ENCODE measurements around the gene CELF1.

Gene CELF1

DNA sequence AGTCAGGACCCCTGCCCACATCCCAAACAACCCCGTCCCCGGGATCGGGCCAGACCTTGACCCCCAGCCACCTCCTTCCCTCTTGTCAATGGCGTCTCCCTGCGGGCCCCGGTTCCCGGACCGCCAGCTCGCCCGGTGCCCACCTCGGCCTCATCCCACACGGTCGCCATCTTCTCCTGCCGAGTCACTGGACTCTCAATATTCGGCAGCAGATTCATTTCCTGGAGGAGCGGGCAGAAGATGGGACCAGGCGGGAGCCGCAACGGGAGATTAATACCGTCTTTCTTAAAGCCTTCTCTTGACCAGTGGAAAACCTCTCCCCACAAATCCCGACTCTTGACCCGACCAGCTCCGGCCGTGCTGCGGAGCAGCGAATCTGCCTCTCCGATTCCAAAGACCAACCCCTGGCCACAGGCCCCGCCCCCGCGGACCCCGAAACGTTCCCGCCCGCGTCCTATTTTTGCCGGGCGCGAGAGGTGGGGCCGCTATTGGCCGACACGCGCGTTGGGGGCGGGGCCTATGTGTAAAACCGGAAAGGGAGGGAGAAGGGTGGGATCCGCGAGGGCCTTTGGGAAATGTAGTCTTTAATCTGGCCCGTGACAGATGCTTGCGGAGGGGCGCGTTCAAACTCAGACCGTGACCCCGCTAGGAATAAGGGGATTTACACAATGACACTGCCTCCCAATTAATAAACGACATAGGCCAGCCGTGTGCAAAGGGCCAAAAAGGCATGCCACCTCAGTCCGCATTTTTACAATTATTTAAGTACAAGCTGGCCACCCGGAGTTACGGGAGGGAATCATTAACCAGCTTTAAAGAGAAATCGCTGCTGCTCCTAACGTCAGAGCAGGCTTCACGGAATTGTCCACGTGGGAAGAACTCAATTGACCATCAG, 126.6 kb downstream of the CELF1 start, which contains the start of gene PSMC3:
Gene PSMC3, minus strand, starts transcription at position 378 of the 895 bp plus-strand sequence. Its CDS starts 160 bp downstream, at position 218.
- DNase-seq (ENCODE audit: low read depth in 2 of 2, low spot score in 1 of 2): peak; percentile 97 to 98

DNA sequence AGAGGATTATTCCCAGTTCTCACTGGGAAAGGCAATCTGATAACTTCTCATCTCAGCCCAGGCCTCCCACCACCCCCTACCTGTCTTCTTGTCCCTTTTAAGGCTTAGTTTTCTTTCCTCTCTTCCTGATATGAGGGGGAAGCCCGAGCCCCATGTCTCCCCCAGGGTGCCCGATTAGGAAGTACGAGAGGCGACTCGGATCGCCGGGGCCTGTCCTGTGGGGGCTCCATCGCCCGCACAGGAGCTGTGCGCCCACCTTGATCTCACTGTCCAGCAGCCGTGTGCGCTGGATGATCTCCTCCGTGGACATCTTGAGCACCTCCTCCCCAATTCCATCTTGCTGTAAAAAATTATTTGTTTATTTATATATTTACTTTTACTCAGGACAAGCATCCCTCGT, 127.3 kb downstream of the CELF1 start:
- no peak for DNase-seq (ENCODE audit: low read depth in 2 of 2, low spot score in 1 of 2)

DNA sequence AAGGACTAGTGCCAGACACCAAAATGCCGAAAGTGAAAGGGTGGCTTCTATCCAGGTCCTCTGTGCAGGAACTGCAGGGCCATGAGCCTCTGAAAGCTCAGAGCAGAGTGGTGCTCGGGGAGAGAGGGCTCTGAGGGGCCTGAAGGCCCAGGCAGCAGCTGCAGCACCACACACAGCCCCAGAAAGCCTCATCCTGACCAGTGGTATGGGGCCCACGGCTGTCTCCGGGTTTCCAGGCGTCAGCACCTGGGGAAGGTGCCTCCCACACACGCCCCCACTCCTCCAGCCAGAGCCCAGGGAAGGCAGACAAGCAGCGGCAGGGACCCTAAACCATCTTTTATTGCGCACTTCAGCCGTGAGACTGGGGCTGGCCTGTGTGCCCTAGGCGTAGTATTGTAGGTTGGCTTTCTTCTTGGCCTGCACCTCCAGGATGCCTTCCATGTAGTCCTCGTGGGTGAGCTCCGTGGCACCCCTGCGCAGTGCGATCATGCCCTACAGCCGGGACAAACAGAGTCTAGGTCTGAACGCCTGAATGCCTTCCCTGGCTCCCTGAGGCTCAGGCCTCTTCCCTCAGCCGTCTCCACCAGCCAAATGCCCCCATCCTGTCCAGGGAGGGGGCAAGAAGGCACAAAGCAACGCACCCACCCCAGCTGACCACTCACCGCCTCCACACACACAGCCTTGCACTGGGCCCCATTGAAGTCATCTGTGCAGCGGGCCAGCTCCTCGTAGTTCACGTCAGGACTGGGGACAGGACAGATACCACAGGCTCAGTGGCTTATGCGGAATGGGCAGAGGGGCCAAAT, 134.3 kb downstream of the CELF1 start:
- no peak for DNase-seq (ENCODE audit: low read depth in 2 of 2, low spot score in 1 of 2)

DNA sequence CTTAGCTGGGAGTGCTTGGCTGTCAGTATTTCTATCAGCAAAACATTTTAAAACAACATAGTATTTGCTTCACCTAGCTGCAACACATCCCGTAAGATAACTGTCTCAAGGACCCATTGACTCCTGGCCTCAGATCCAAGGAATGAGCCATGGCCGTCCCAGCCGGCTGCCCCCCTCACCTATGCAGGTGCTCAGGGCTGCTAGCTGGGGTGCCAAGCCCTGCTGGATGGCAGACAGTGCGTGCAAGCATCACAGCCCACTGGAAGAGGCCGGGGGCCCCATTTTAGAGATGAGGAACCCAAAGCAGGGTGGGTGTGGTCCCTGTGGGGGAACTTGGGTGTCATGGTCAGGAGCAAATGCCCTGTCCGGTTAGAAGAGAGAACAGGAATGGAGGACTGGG, 135.2 kb downstream of the CELF1 start:
- DNase-seq (ENCODE audit: low read depth in 2 of 2, low spot score in 1 of 2): no peak

DNA sequence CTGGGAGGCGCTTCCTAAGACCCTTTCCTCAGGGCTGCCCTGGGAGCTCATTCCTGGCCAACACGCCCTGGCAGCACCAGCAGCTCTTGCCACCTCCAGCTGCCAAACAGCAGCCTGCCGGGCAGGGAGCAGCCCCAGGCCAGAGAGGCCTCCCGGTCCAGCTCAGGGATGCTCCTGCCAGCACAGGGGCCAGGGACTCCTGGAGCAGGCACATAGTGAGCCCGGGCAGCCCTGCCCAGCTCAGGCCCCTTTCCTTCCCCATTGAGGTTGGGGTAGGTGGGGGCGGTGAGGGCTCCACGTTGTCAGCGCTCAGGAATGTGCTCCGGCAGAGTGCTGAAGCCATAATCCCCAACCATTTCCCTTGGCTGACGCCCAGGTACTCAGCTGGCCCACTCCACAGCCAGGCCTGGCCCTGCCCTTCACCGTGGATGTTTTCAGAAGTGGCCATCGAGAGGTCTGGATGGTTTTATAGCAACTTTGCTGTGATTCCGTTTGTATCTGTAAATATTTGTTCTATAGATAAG, 136.9 kb downstream of the CELF1 start:
- no peak for DNase-seq (ENCODE audit: low read depth in 2 of 2, low spot score in 1 of 2)

Data from stimulated activated CD8-positive, alpha-beta memory T cell treated with anti-CD3 and anti-CD28 coated beads, Interleukin-4, amount 100 ng/mL, for 4 hours (primary cell).